IMR-90 (cell line): ENCODE measurements around the gene LRRC4C. TPM values are rescaled to one million over a fixed set of nuclear protein-coding genes. Genes with fewer than 3 reads are reported as not detected.

ENCODE experiments used
- ATAC-seq: fragments of 200-7000 bp; cut with Tn5 transposase; 2 replicates; pipeline ENCODE4 v1.9.1; 2020; ENCODE audit warnings: low read depth, mild to moderate bottlenecking, moderate library complexity
- BruUV-seq: library from RNA; stranded (reverse); fragments of 400-500 nt; replicated peaks from 2 replicates; lab custom pipeline; 2021; lab: Mats Ljungman, UMichigan
- CTCF ChIA-PET: fragments of 300-600 bp; formaldehyde crosslinking; extraction: SDS; loops from one replicate; lab custom pipeline; 2021; ENCODE audit warnings: antibody characterized with exemption; lab: Yijun Ruan, JAX
- POLR2A ChIA-PET: fragments of 300-600 bp; sonication (Branson Sonifier 250); formaldehyde crosslinking; loops from one replicate; lab custom pipeline; 2022; ENCODE audit warnings: antibody characterized with exemption; ENCODE audit not compliant: unreplicated experiment; lab: Charles Lee
- DNase-seq: peaks from one replicate; pipeline ENCODE4 v3.0.0; 2013
- H2AFZ ChIP-seq: replicated peaks from 2 replicates; pipeline ENCODE3; 2013; ENCODE audit warnings: low read length, mild to moderate bottlenecking; ENCODE audit not compliant: poor library complexity
- H2AK5ac ChIP-seq: 2 replicates; pipeline ENCODE4 v1.6.1; 2013; ENCODE audit warnings: low read depth, low read length, inconsistent platforms
- H2AK9ac ChIP-seq: replicated peaks from 2 replicates; pipeline ENCODE3; 2013; ENCODE audit warnings: mild to moderate bottlenecking, low read depth, low read length, moderate library complexity; ENCODE audit not compliant: poor library complexity
- H2BK120ac ChIP-seq: 2 replicates; pipeline ENCODE4 v1.6.1; 2013; ENCODE audit warnings: low read depth, low read length, inconsistent platforms
- H2BK15ac ChIP-seq: 3 replicates; pipeline ENCODE4 v1.6.1; 2013; ENCODE audit warnings: low read depth, low read length, inconsistent platforms
- H2BK20ac ChIP-seq: 2 replicates; pipeline ENCODE4 v1.6.1; 2013; ENCODE audit warnings: low read depth, mild to moderate bottlenecking, inconsistent platforms, low read length, moderate library complexity
- H2BK5ac ChIP-seq: 2 replicates; pipeline ENCODE4 v1.6.1; 2013; ENCODE audit warnings: mild to moderate bottlenecking, low read depth, low read length, inconsistent platforms; ENCODE audit not compliant: poor library complexity, severe bottlenecking
- H3K14ac ChIP-seq: replicated peaks from 2 replicates; pipeline ENCODE4 v1.6.1; 2013; ENCODE audit warnings: low read depth, low read length, inconsistent platforms
- H3K18ac ChIP-seq: 2 replicates; pipeline ENCODE4 v1.6.1; 2013; ENCODE audit warnings: low read depth, low read length, control low read depth
- H3K23ac ChIP-seq: 2 replicates; pipeline ENCODE4 v1.6.1; 2013; ENCODE audit warnings: low read depth, low read length, inconsistent platforms
- H3K27ac ChIP-seq: 2 replicates; pipeline ENCODE4 v1.5.1; 2013; ENCODE audit warnings: mild to moderate bottlenecking, control low read depth, low read length; ENCODE audit not compliant: insufficient read depth
- H3K27me3 ChIP-seq: 2 replicates; pipeline ENCODE4 v1.6.1; 2013; ENCODE audit warnings: low read length; ENCODE audit not compliant: control insufficient read depth, insufficient read depth
- H3K36me3 ChIP-seq: 2 replicates; pipeline ENCODE4 v1.6.1; 2013; ENCODE audit warnings: low read length, mixed read lengths; ENCODE audit not compliant: control insufficient read depth, insufficient read depth
- H3K4ac ChIP-seq: 2 replicates; pipeline ENCODE4 v1.6.1; 2013; ENCODE audit warnings: low read depth, low read length, inconsistent platforms
- H3K4me1 ChIP-seq: 2 replicates; pipeline ENCODE4 v1.6.1; 2013; ENCODE audit warnings: low read length, mixed read lengths; ENCODE audit not compliant: control insufficient read depth, insufficient read depth
- H3K4me2 ChIP-seq: 2 replicates; pipeline ENCODE4 v1.6.1; 2013; ENCODE audit warnings: low read depth, mild to moderate bottlenecking, control low read depth, low read length, moderate library complexity
- H3K4me3 ChIP-seq: 2 replicates; pipeline ENCODE4 v1.5.1; 2013; ENCODE audit warnings: low read depth, mild to moderate bottlenecking, control low read depth, low read length, moderate library complexity; ENCODE audit not compliant: insufficient read depth
- H3K56ac ChIP-seq: 2 replicates; pipeline ENCODE4 v1.6.1; 2013; ENCODE audit warnings: low read length, inconsistent platforms; ENCODE audit not compliant: insufficient read depth; ENCODE audit errors: extremely low read depth
- H3K79me1 ChIP-seq, 2 experiments: 2 replicates each; pipeline ENCODE4 v1.6.1; 2013; ENCODE audit warnings: low read length in 2 of 2, inconsistent platforms in 1 of 2, low read depth in 1 of 2
- H3K9ac ChIP-seq: 2 replicates; pipeline ENCODE4 v1.6.1; 2013; ENCODE audit warnings: low read depth, low read length, control low read depth
- H3K9me1 ChIP-seq: 2 replicates; pipeline ENCODE4 v1.6.1; 2013; ENCODE audit warnings: low read length, inconsistent platforms; ENCODE audit not compliant: insufficient read depth
- H3K9me3 ChIP-seq: 2 replicates; pipeline ENCODE4 v1.6.1; 2013; ENCODE audit warnings: low read length; ENCODE audit not compliant: control insufficient read depth, insufficient read depth
- H4K20me1 ChIP-seq: 2 replicates; pipeline ENCODE4 v1.6.1; 2013; ENCODE audit warnings: low read length, inconsistent platforms; ENCODE audit not compliant: insufficient read depth
- H4K5ac ChIP-seq: 2 replicates; pipeline ENCODE4 v1.6.1; 2013; ENCODE audit warnings: mild to moderate bottlenecking, low read depth, low read length, control low read depth
- H4K8ac ChIP-seq, 2 experiments: 2 replicates each; pipeline ENCODE4 v1.6.1; 2013; ENCODE audit warnings: low read depth in 2 of 2, low read length in 2 of 2, control low read depth in 1 of 2, inconsistent platforms in 1 of 2
- H4K91ac ChIP-seq: 2 replicates; pipeline ENCODE4 v1.6.1; 2013; ENCODE audit warnings: low read depth, low read length, inconsistent platforms; ENCODE audit not compliant: insufficient read depth
- CHD1 ChIP-seq: IDR thresholded peaks from 2 replicates; pipeline ENCODE4 v1.6.1; 2012; ENCODE audit warnings: low read depth, low read length, improper control_type of control experiment
- CTCF ChIP-seq: conservative IDR thresholded peaks from 2 replicates; pipeline ENCODE4 v1.5.1; 2012; ENCODE audit warnings: mild to moderate bottlenecking, low read depth, low read length, improper control_type of control experiment
- FOS ChIP-seq: fragments of 150-350 bp; IDR thresholded peaks from 2 replicates; pipeline ENCODE4 v1.6.1; 2016; ENCODE audit warnings: low read depth, low read length
- MAFK ChIP-seq: IDR thresholded peaks from 2 replicates; pipeline ENCODE4 v1.6.1; 2012; ENCODE audit warnings: low read depth, low read length, improper control_type of control experiment
- MAZ ChIP-seq: IDR thresholded peaks from 2 replicates; pipeline ENCODE4 v1.6.1; 2012; ENCODE audit warnings: low read depth, mild to moderate bottlenecking, low read length, improper control_type of control experiment, moderate library complexity, borderline replicate concordance
- NFE2L2 ChIP-seq: fragments of 150-350 bp; IDR thresholded peaks from 2 replicates; pipeline ENCODE4 v1.6.1; 2016; ENCODE audit warnings: low read depth, mild to moderate bottlenecking, low read length
- POLR2A ChIP-seq: IDR thresholded peaks from 2 replicates; pipeline ENCODE4 v1.6.1; 2012; ENCODE audit warnings: mild to moderate bottlenecking, low read depth, low read length
- RCOR1 ChIP-seq: IDR thresholded peaks from 2 replicates; pipeline ENCODE4 v1.6.1; 2012; ENCODE audit warnings: mild to moderate bottlenecking, low read length, improper control_type of control experiment; ENCODE audit not compliant: insufficient replicate concordance
- SMC3 ChIP-seq: fragments of 150-350 bp; IDR thresholded peaks from 2 replicates; pipeline ENCODE4 v1.6.1; 2016; ENCODE audit warnings: low read depth, mild to moderate bottlenecking, antibody characterized with exemption, low read length, moderate library complexity
- WGBS, 2 experiments: methylation state at CpG; one replicate each; pipeline versions ENCODE4 v1.1.5 to v1.1.7; 2013; ENCODE audit warnings: missing lambda C conversion rate in 2 of 2; ENCODE audit not compliant: insufficient read length in 1 of 2; ENCODE audit errors: extremely low coverage in 2 of 2; 5-methylcytosine and 5-hydroxymethylcytosine counted together
- dilution Hi-C: fragments of 300-500 bp; cut with HindIII; formaldehyde crosslinking; loops from one replicate; pipeline ENCODE4 v1.14.3; 2018; ENCODE audit warnings: low sequenced_read_pairs; ENCODE audit not compliant: unreplicated experiment
- in situ Hi-C: fragments of 300-500 bp; cut with MboI; formaldehyde crosslinking; loops from 3 replicates; pipeline ENCODE4 v1.14.3; 2019; ENCODE audit warnings: low sequenced_read_pairs, inconsistent platforms, mixed read lengths
- intact Hi-C: fragments of 100-400 bp; cut with micrococcal nuclease; formaldehyde crosslinking; loops from 2 replicates; pipeline ENCODE4 v1.10.0; 2022
- polyA plus RNA-seq, 3 experiments: library from polyadenylated mRNA; depleted of rRNA; stranded (reverse); fragments of >200 nt; gene quantifications; 2 replicates each; pipeline ENCODE4 v1.2.3, GENCODE V29; 2012; ENCODE audit warnings: low replicate concordance in 1 of 3
- total RNA-seq: library from RNA; depleted of rRNA; stranded (reverse); fragments of >200 nt; gene quantifications from 2 replicates; pipeline ENCODE4 v1.2.3, GENCODE V29; 2012

Gene LRRC4C
- total and polyA plus RNA-seq, 2 of the 4 experiments (the other 2 are of a cell fraction): under 0.01 to 0.03 TPM

GRCh38 chr11:40619654-40620053, 839.8 kb downstream of the LRRC4C start:
- H3K9ac ChIP-seq: no peak overlapping the region
- in situ Hi-C loops: no loop called here
- intact Hi-C loops: no loop called here
- ATAC-seq (no peak), DNase-seq (no peak)
- no peaks in the 10 kb centered on the region for H3K36me3 ChIP-seq
- no peak overlapping the region for H3K4ac ChIP-seq
- H3K4me2 ChIP-seq: no peak overlapping the region
- H3K27me3 ChIP-seq: no peaks in the 10 kb centered on the region
- H3K23ac ChIP-seq: no peak overlapping the region
- H3K9me3 ChIP-seq: peaks cover 1% of the 10 kb centered on the region; the same call in 1 of the 2 replicates
- no peak for TF ChIP-seq RCOR1
- no peak for TF ChIP-seq SMC3
- no peak for TF ChIP-seq POLR2A
- TF ChIP-seq CHD1: no peak
- TF ChIP-seq CTCF: no peak
- TF ChIP-seq MAFK: no peak
- no peak for TF ChIP-seq MAZ
- TF ChIP-seq NFE2L2: no peak
- no peak for TF ChIP-seq FOS
- H3K18ac ChIP-seq: no peak overlapping the region
- no peak overlapping the region for H2BK120ac ChIP-seq
- CTCF ChIA-PET: interaction anchor here (0.5 to 1.0 kb wide), 2 partner anchors 11 to 970 kb away, joined by 3 to 6 read pairs; no protein-coding TSS in a partner anchor
- no peak overlapping the region for H2BK5ac ChIP-seq
- no peak overlapping the region for H2AK9ac ChIP-seq
- H3K27ac ChIP-seq: no peak overlapping the region
- H3K79me1 ChIP-seq: no peaks in the 10 kb centered on the region
- no peak overlapping the region for H3K4me3 ChIP-seq
- no peak overlapping the region for H2BK15ac ChIP-seq
- dilution Hi-C loops: no loop called here
- no peak overlapping the region for H2AFZ ChIP-seq
- H4K5ac ChIP-seq: no peak overlapping the region
- no CpG with 5 or more reads among the region's 3 CpGs for WGBS, 2 experiments
- no peak overlapping the region for H2AK5ac ChIP-seq
- no peak overlapping the region for H4K8ac ChIP-seq
- H4K20me1 ChIP-seq: no peaks in the 10 kb centered on the region
- H2BK20ac ChIP-seq: no peak overlapping the region
- no peak overlapping the region for H3K14ac ChIP-seq
- no peaks in the 10 kb centered on the region for H3K9me1 ChIP-seq
- H3K56ac ChIP-seq: no peak overlapping the region
- BruUV-seq: no TSS peak
- no peaks in the 10 kb centered on the region for H3K4me1 ChIP-seq
- no peak overlapping the region for H4K91ac ChIP-seq
- POLR2A ChIA-PET: no interaction called here
